Liver (tissue), 9 donors: ENCODE results near the gene DCDC1. TPM values are rescaled to one million over a fixed set of nuclear protein-coding genes. Genes with fewer than 3 reads are reported as not detected.

Experiments
- DNase-seq: peaks from one replicate; pipeline ENCODE4 v3.0.0-alpha.2; 2017; ENCODE audit warnings: low spot score
- H3K27ac ChIP-seq, 2 donors: one replicate each; pipeline ENCODE4 v1.7.0; 2013; ENCODE audit warnings: inconsistent platforms in 2 of 2, low read length in 2 of 2, control low read depth in 1 of 2, low read depth in 1 of 2, mild to moderate bottlenecking in 1 of 2
- H3K27me3 ChIP-seq, 4 donors: one replicate each; pipeline versions ENCODE4 v1.6.1 to v1.7.0; 2013; ENCODE audit warnings: low read length in 3 of 4, inconsistent platforms in 1 of 4, mild to moderate bottlenecking in 1 of 4, moderate library complexity in 1 of 4; ENCODE audit not compliant: control insufficient read depth in 4 of 4, insufficient read depth in 4 of 4
- H3K36me3 ChIP-seq, 4 donors: one replicate each; pipeline versions ENCODE4 v1.6.1 to v1.7.0; 2013; ENCODE audit warnings: low read length in 3 of 4, mild to moderate bottlenecking in 3 of 4, low read depth in 1 of 4, moderate library complexity in 1 of 4; ENCODE audit not compliant: control insufficient read depth in 4 of 4, insufficient read depth in 3 of 4
- H3K4me1 ChIP-seq, 4 donors: one replicate each; pipeline versions ENCODE4 v1.6.1 to v1.7.0; 2013; ENCODE audit warnings: low read length in 3 of 4, mild to moderate bottlenecking in 3 of 4, moderate library complexity in 1 of 4; ENCODE audit not compliant: control insufficient read depth in 4 of 4, insufficient read depth in 4 of 4
- H3K4me3 ChIP-seq, 3 donors: one replicate each; pipeline versions ENCODE4 v1.6.1 to v1.7.0; 2013; ENCODE audit warnings: low read length in 3 of 3, control low read depth in 1 of 3, low read depth in 1 of 3, mild to moderate bottlenecking in 1 of 3
- H3K9ac ChIP-seq, 2 donors: one replicate each; pipeline ENCODE4 v1.7.0; 2013; ENCODE audit warnings: low read length in 2 of 2, mild to moderate bottlenecking in 2 of 2, moderate library complexity in 2 of 2, control low read depth in 1 of 2, low read depth in 1 of 2
- H3K9me3 ChIP-seq, 4 donors: one replicate each; pipeline versions ENCODE4 v1.6.1 to v1.7.0; 2013; ENCODE audit warnings: low read length in 3 of 4; ENCODE audit not compliant: control insufficient read depth in 4 of 4
- EGR1 ChIP-seq, 2 donors: IDR thresholded peaks; 2 replicates each; pipeline ENCODE4 v1.6.1; 2016 to 2018; ENCODE audit warnings: antibody characterized with exemption in 2 of 2, low read depth in 2 of 2
- FOXA1 ChIP-seq: IDR thresholded peaks from 2 replicates; pipeline ENCODE4 v1.6.1; 2016; ENCODE audit warnings: antibody characterized with exemption
- FOXA2 ChIP-seq: IDR thresholded peaks from 2 replicates; pipeline ENCODE4 v1.6.1; 2016; ENCODE audit warnings: antibody characterized with exemption
- GABPA ChIP-seq, 2 donors: IDR thresholded peaks in 1 of 2; conservative IDR thresholded peaks in 1 of 2; 2 replicates each; pipeline ENCODE4 v1.6.1; 2016; ENCODE audit warnings: antibody characterized with exemption in 2 of 2, mild to moderate bottlenecking in 1 of 2, moderate library complexity in 1 of 2
- HNF4A ChIP-seq, 2 donors: conservative IDR thresholded peaks; 2 replicates each; pipeline ENCODE4 v1.6.1; 2016; ENCODE audit warnings: antibody characterized with exemption in 2 of 2, mild to moderate bottlenecking in 2 of 2
- HNF4G ChIP-seq: IDR thresholded peaks from 2 replicates; pipeline ENCODE4 v1.6.1; 2016; ENCODE audit warnings: antibody characterized with exemption
- JUND ChIP-seq, 2 donors: IDR thresholded peaks; 2 replicates each; pipeline ENCODE4 v1.6.1; 2016; ENCODE audit warnings: antibody characterized with exemption in 2 of 2
- NR2F2 ChIP-seq: IDR thresholded peaks from 2 replicates; pipeline ENCODE4 v1.6.1; 2016; ENCODE audit warnings: antibody characterized with exemption
- RAD21 ChIP-seq, 2 donors: IDR thresholded peaks; 2 replicates each; pipeline ENCODE4 v1.6.1; 2016; ENCODE audit warnings: antibody characterized with exemption in 2 of 2, mild to moderate bottlenecking in 2 of 2
- RXRA ChIP-seq, 2 donors: IDR thresholded peaks; 2 replicates each; pipeline ENCODE4 v1.6.1; 2017 to 2018; ENCODE audit warnings: antibody characterized with exemption in 2 of 2, mild to moderate bottlenecking in 1 of 2
- SP1 ChIP-seq: IDR thresholded peaks from 2 replicates; pipeline ENCODE4 v1.6.1; 2018; ENCODE audit warnings: antibody characterized with exemption, mild to moderate bottlenecking
- TAF1 ChIP-seq: conservative IDR thresholded peaks from 2 replicates; pipeline ENCODE4 v1.6.1; 2016; ENCODE audit warnings: antibody characterized with exemption, mild to moderate bottlenecking
- YY1 ChIP-seq: IDR thresholded peaks from 2 replicates; pipeline ENCODE4 v1.6.1; 2016; ENCODE audit warnings: antibody characterized with exemption, mild to moderate bottlenecking
- polyA plus RNA-seq, 2 donors: library from polyadenylated mRNA; stranded (reverse) in 1 of 2; unstranded in 1 of 2; fragments of 200-250 nt in 1 of 2; fragments of >200 nt in 1 of 2; fragmentation: Nextera tagmentation in 1 of 2; extraction: Ambion mirVana in 1 of 2; gene quantifications; one replicate each; pipeline versions ENCODE4 v1.2.1 to v1.2.3, GENCODE V29; 2013 to 2015
- total RNA-seq, 2 donors: library from RNA; depleted of rRNA; stranded (reverse); fragments of >200 nt; gene quantifications; one replicate each; pipeline ENCODE4 v1.2.3, GENCODE V29; 2014
- TF ChIP-seq, protein P1 (sequence below): IDR thresholded peaks from 2 replicates; pipeline ENCODE4 v1.6.1; 2016; ENCODE audit warnings: antibody characterized with exemption
- TF ChIP-seq, protein P2 (sequence below): IDR thresholded peaks from 2 replicates; pipeline ENCODE4 v1.6.1; 2016; ENCODE audit warnings: antibody characterized with exemption
- TF ChIP-seq, protein P3 (sequence below): IDR thresholded peaks from 2 replicates; pipeline ENCODE4 v1.6.1; 2016; ENCODE audit warnings: antibody characterized with exemption, mild to moderate bottlenecking
- TF ChIP-seq, protein P4 (sequence below): IDR thresholded peaks from 2 replicates; pipeline ENCODE4 v1.6.1; 2016; ENCODE audit warnings: antibody characterized with exemption
- TF ChIP-seq, protein P5 (sequence below): fragments of 150-350 bp; IDR thresholded peaks from 2 replicates; pipeline ENCODE4 v1.5.1; 2017; ENCODE audit warnings: improper control_type of control experiment, low read depth, low read length; ENCODE audit not compliant: missing input control
- donor health status: healthy.
- donor health status: healthy.
- donor health status: healthy.
- donor health status: healthy.
- donor health status: healthy.

The DCDC1 gene
- total and polyA plus RNA-seq, 4 donors, result 0.38 to 3.5 (median 2.0) TPM

DNA sequence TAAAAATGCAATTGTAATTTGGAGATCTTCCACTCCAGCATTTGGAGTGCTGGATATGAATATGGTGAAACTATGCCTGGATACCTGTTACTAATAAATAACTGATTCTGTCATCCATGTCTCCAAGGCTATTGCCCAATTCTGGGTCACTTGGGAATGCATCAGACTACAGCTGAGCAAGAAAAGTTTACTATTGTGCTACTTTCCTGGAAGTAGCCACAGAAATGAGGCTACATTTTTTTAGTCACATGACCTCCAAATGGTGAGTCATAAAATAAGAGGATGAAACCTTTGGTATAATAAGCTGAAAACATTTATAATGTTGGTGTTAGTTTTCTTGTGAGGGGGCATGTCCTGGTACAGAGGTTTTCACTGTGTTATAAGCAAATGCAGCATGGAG, 44.4 kb downstream of the DCDC1 start:
- no peak overlapping the region for H3K4me3 ChIP-seq
- no peak for DNase-seq
- H3K36me3 ChIP-seq, result no peaks in the 10 kb centered on the region
- no peak overlapping the region for H3K27ac ChIP-seq
- H3K4me1 ChIP-seq, result peaks cover 0 to 3% (median 0%) of the 10 kb centered on the region in 4 donors
- no peak for TF ChIP-seq GABPA (IDR thresholded peaks at IDR 0.05 in 1 of 2, conservative IDR thresholded peaks at IDR 0.05 in 1 of 2)
- TF ChIP-seq, protein P1, sequence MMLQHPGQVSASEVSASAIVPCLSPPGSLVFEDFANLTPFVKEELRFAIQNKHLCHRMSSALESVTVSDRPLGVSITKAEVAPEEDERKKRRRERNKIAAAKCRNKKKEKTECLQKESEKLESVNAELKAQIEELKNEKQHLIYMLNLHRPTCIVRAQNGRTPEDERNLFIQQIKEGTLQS, result no peak
- no peak for TF ChIP-seq YY1
- TF ChIP-seq FOXA1, result no peak
- TF ChIP-seq HNF4G, result no peak
- TF ChIP-seq FOXA2, result no peak
- TF ChIP-seq EGR1 (IDR thresholded peaks at IDR 0.05; ENCODE audit: low read depth in 2 of 2), result no peak
- no peak for TF ChIP-seq SP1
- no peak for TF ChIP-seq NR2F2
- no peak for TF ChIP-seq TAF1
- TF ChIP-seq JUND (IDR thresholded peaks at IDR 0.05), result no peak
- TF ChIP-seq HNF4A (conservative IDR thresholded peaks at IDR 0.05), result no peak
- TF ChIP-seq, protein P2, sequence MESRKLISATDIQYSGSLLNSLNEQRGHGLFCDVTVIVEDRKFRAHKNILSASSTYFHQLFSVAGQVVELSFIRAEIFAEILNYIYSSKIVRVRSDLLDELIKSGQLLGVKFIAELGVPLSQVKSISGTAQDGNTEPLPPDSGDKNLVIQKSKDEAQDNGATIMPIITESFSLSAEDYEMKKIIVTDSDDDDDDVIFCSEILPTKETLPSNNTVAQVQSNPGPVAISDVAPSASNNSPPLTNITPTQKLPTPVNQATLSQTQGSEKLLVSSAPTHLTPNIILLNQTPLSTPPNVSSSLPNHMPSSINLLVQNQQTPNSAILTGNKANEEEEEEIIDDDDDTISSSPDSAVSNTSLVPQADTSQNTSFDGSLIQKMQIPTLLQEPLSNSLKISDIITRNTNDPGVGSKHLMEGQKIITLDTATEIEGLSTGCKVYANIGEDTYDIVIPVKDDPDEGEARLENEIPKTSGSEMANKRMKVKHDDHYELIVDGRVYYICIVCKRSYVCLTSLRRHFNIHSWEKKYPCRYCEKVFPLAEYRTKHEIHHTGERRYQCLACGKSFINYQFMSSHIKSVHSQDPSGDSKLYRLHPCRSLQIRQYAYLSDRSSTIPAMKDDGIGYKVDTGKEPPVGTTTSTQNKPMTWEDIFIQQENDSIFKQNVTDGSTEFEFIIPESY, result no peak
- TF ChIP-seq, protein P3, sequence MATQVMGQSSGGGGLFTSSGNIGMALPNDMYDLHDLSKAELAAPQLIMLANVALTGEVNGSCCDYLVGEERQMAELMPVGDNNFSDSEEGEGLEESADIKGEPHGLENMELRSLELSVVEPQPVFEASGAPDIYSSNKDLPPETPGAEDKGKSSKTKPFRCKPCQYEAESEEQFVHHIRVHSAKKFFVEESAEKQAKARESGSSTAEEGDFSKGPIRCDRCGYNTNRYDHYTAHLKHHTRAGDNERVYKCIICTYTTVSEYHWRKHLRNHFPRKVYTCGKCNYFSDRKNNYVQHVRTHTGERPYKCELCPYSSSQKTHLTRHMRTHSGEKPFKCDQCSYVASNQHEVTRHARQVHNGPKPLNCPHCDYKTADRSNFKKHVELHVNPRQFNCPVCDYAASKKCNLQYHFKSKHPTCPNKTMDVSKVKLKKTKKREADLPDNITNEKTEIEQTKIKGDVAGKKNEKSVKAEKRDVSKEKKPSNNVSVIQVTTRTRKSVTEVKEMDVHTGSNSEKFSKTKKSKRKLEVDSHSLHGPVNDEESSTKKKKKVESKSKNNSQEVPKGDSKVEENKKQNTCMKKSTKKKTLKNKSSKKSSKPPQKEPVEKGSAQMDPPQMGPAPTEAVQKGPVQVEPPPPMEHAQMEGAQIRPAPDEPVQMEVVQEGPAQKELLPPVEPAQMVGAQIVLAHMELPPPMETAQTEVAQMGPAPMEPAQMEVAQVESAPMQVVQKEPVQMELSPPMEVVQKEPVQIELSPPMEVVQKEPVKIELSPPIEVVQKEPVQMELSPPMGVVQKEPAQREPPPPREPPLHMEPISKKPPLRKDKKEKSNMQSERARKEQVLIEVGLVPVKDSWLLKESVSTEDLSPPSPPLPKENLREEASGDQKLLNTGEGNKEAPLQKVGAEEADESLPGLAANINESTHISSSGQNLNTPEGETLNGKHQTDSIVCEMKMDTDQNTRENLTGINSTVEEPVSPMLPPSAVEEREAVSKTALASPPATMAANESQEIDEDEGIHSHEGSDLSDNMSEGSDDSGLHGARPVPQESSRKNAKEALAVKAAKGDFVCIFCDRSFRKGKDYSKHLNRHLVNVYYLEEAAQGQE, result no peak
- TF ChIP-seq, protein P4, sequence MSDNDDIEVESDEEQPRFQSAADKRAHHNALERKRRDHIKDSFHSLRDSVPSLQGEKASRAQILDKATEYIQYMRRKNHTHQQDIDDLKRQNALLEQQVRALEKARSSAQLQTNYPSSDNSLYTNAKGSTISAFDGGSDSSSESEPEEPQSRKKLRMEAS, result no peak
- no peak for TF ChIP-seq RXRA (IDR thresholded peaks at IDR 0.05)
- no peak for TF ChIP-seq RAD21 (IDR thresholded peaks at IDR 0.05)
- TF ChIP-seq, protein P5, sequence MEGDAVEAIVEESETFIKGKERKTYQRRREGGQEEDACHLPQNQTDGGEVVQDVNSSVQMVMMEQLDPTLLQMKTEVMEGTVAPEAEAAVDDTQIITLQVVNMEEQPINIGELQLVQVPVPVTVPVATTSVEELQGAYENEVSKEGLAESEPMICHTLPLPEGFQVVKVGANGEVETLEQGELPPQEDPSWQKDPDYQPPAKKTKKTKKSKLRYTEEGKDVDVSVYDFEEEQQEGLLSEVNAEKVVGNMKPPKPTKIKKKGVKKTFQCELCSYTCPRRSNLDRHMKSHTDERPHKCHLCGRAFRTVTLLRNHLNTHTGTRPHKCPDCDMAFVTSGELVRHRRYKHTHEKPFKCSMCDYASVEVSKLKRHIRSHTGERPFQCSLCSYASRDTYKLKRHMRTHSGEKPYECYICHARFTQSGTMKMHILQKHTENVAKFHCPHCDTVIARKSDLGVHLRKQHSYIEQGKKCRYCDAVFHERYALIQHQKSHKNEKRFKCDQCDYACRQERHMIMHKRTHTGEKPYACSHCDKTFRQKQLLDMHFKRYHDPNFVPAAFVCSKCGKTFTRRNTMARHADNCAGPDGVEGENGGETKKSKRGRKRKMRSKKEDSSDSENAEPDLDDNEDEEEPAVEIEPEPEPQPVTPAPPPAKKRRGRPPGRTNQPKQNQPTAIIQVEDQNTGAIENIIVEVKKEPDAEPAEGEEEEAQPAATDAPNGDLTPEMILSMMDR, result no peak
- no peak overlapping the region for H3K9ac ChIP-seq
- H3K27me3 ChIP-seq, result no peaks in the 10 kb centered on the region
- no peaks in the 10 kb centered on the region for H3K9me3 ChIP-seq
